GM19099 (cell line): ENCODE data around the gene CHD9.

Source experiments
- POLR2A ChIP-seq: IDR thresholded peaks from 3 replicates; pipeline ENCODE4 v1.6.1; 2011; ENCODE audit warnings: low read depth; ENCODE audit not compliant: insufficient read length; ENCODE audit errors: extremely low read depth

The CHD9 gene

GRCh38 chr16:53216798-53217197 lies 162.0 kb downstream of the CHD9 start:
- no peak for TF ChIP-seq POLR2A

GRCh38 chr16:53219371-53219770 lies 164.6 kb downstream of the CHD9 start:
- TF ChIP-seq POLR2A: no peak

- no peak for TF ChIP-seq POLR2A
Observed at GRCh38 chr16:53219795-53220454, 165.1 kb downstream of the CHD9 start.

GRCh38 chr16:53220585-53220984 lies 165.8 kb downstream of the CHD9 start:
- TF ChIP-seq POLR2A: no peak

GRCh38 chr16:53224951-53225533 lies 170.3 kb downstream of the CHD9 start:
- TF ChIP-seq POLR2A: no peak

- TF ChIP-seq POLR2A: no peak
Observed at GRCh38 chr16:53232826-53233529, 178.2 kb downstream of the CHD9 start.

GRCh38 chr16:53234836-53235235 lies 180.0 kb downstream of the CHD9 start:
- no peak for TF ChIP-seq POLR2A

GRCh38 chr16:53235851-53236250 lies 181.1 kb downstream of the CHD9 start:
- no peak for TF ChIP-seq POLR2A

GRCh38 chr16:53249331-53249730 lies 194.5 kb downstream of the CHD9 start:
- TF ChIP-seq POLR2A: no peak

GRCh38 chr16:53257001-53257400 lies 202.2 kb downstream of the CHD9 start:
- TF ChIP-seq POLR2A: no peak

GRCh38 chr16:53258809-53259208 lies 204.0 kb downstream of the CHD9 start:
- no peak for TF ChIP-seq POLR2A

- TF ChIP-seq POLR2A: no peak
Observed at GRCh38 chr16:53261276-53261675, 206.5 kb downstream of the CHD9 start.

GRCh38 chr16:53262645-53263044 lies 207.9 kb downstream of the CHD9 start:
- TF ChIP-seq POLR2A: no peak

- TF ChIP-seq POLR2A: no peak
Observed at GRCh38 chr16:53266156-53266555, 211.4 kb downstream of the CHD9 start.

GRCh38 chr16:53281280-53281679 lies 226.5 kb downstream of the CHD9 start:
- TF ChIP-seq POLR2A: no peak

- TF ChIP-seq POLR2A: no peak
Observed at GRCh38 chr16:53281859-53282258, 227.1 kb downstream of the CHD9 start.
